ENCODE results near the gene CPAMD8. TPM values are rescaled to one million over a fixed set of nuclear protein-coding genes. Genes with fewer than 3 reads are reported as not detected.

CPAMD8 gene
- total and polyA plus RNA-seq, 2 donors (not counting 1 experiment from before 2014, with no cell fraction given), result 1.1 to 2.7 TPM

DNA sequence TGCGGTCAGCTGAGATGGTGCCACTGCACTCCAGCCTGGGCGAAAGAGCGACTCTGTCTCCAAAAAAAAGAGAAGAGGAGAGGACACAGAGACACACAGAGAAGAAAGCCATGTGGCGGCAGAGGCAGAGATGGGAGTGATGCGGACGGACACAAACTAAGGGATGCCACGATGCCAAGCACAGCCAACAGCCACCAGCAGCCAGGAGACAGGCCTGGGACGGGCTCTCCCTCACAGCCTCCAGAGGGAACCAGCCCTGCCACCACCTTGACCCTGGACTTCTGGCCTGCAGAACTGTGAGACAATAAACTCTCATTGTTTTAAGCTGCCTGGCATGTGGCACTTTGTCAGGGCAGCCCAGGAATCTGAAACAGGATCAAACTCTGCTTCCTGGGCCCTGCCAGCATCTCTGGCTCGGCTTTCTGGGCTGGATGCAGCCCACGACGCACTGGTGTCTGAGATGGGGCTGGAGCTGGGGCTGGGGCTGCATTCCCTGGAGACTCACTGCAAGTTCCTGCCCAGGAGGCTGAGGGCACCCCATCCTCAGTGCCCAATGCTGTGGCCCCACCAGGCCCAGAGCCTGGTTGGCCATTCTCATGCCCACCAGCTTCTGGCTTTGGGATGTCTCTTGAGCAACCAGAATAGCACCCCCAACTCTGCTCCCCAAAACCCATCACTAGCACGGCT lies 134.8 kb downstream of the CPAMD8 start:
- no peak overlapping the region for H3K27ac Mint-ChIP-seq
- peaks cover 0 to 22% (median 5%) of the 10 kb centered on the region in 4 experiments for H3K27me3 ChIP-seq (replicated peaks in 1 of 4; ENCODE audit: control extremely low read depth in 1 of 4, control insufficient read depth in 3 of 4, insufficient read depth in 4 of 4, low read length in 3 of 4)
- POLR2A ChIA-PET, result no interaction called here

More for the DNA sequence above, 134.8 kb downstream of the CPAMD8 start:
- ATAC-seq (ENCODE audit: low read depth) (no peak), DNase-seq (no peak)
- H3K4me3 ChIP-seq (ENCODE audit: control extremely low read depth in 1 of 5, extremely low read depth in 1 of 5, insufficient read depth in 1 of 5, low read depth in 2 of 5, low read length in 4 of 5), result no peak overlapping the region
- H3K9me3 Mint-ChIP-seq (ENCODE audit: insufficient read depth), result no peaks in the 10 kb centered on the region
- intact Hi-C loops (cut with micrococcal nuclease), result loop anchor here (10.0 kb wide), 1 partner anchor 413 kb away; the partner anchor contains the start of genes ABHD8, DDA1 and MRPL34
- H3K4me1 Mint-ChIP-seq, result peaks cover 56% of the 10 kb centered on the region
- peaks cover 0 to 10% (median 0%) of the 10 kb centered on the region in 3 donors for H3K9me3 ChIP-seq (ENCODE audit: control extremely low read depth in 1 of 3, control insufficient read depth in 2 of 3, insufficient read depth in 1 of 3, low read length in 2 of 3)
- WGBS (ENCODE audit: insufficient coverage), result 94% methylated on average over 11 of the region's 12 CpGs
- peaks cover 3% of the 10 kb centered on the region for H3K27me3 Mint-ChIP-seq
- CTCF ChIA-PET, result interaction anchor here (0.6 kb wide), 1 partner anchor 19 kb away, joined by 4 read pairs; no protein-coding TSS in a partner anchor
- no peak overlapping the region for H3K9ac ChIP-seq (ENCODE audit: low read length)
- H4K20me1 ChIP-seq (ENCODE audit: control insufficient read depth, insufficient read depth, low read length, poor library complexity, severe bottlenecking), result no peaks in the 10 kb centered on the region
- no peaks in the 10 kb centered on the region for H3K79me2 ChIP-seq (ENCODE audit: control insufficient read depth, insufficient read depth, low read length)
- H3K4me1 ChIP-seq (ENCODE audit: control insufficient read depth in 2 of 2, insufficient read depth in 2 of 2, low read length in 2 of 2), result peaks cover 38 to 57% of the 10 kb centered on the region in 2 donors
- H3K27ac ChIP-seq (ENCODE audit: low read length in 2 of 2), result no peak overlapping the region
- no peak overlapping the region for H3K4me3 Mint-ChIP-seq
- H3K36me3 ChIP-seq (replicated peaks in 1 of 2; ENCODE audit: control extremely low read depth in 1 of 2, control insufficient read depth in 1 of 2, extremely low read depth in 1 of 2, insufficient read depth in 2 of 2, low read length in 1 of 2), result no peaks in the 10 kb centered on the region
- TF ChIP-seq EZH2 (IDR thresholded peaks at IDR 0.05; ENCODE audit: borderline replicate concordance, insufficient read depth, low read depth, low read length, poor library complexity, severe bottlenecking), result no peak
- TF ChIP-seq, protein P1, sequence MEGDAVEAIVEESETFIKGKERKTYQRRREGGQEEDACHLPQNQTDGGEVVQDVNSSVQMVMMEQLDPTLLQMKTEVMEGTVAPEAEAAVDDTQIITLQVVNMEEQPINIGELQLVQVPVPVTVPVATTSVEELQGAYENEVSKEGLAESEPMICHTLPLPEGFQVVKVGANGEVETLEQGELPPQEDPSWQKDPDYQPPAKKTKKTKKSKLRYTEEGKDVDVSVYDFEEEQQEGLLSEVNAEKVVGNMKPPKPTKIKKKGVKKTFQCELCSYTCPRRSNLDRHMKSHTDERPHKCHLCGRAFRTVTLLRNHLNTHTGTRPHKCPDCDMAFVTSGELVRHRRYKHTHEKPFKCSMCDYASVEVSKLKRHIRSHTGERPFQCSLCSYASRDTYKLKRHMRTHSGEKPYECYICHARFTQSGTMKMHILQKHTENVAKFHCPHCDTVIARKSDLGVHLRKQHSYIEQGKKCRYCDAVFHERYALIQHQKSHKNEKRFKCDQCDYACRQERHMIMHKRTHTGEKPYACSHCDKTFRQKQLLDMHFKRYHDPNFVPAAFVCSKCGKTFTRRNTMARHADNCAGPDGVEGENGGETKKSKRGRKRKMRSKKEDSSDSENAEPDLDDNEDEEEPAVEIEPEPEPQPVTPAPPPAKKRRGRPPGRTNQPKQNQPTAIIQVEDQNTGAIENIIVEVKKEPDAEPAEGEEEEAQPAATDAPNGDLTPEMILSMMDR (IDR thresholded peaks at IDR 0.05), result no peak
- H2AFZ ChIP-seq (ENCODE audit: insufficient read depth, low read depth, low read length, poor library complexity, severe bottlenecking), result no peak overlapping the region
- no peak overlapping the region for H3K4me2 ChIP-seq (replicated peaks; ENCODE audit: low read depth, low read length, poor library complexity, severe bottlenecking)
